Stimulated activated CD4-positive, alpha-beta T cell treated with anti-CD3 and anti-CD28 coated beads, Interleukin-12 subunit alpha, Interleukin-12 subunit beta, amount 100 ng/mL, for 24 hours (primary cell): ENCODE measurements around the gene EBI3.
"Not testable (repeated sequence)": the region's sequence is repeated elsewhere in the genome, so short reads cannot be mapped to it uniquely, and the experiment has no call there.

Source experiments
- DNase-seq, 2 experiments: peaks; one replicate each; pipeline ENCODE4 v3.0.0-alpha.2; 2020; ENCODE audit warnings: low read depth in 2 of 2

The EBI3 gene

DNA sequence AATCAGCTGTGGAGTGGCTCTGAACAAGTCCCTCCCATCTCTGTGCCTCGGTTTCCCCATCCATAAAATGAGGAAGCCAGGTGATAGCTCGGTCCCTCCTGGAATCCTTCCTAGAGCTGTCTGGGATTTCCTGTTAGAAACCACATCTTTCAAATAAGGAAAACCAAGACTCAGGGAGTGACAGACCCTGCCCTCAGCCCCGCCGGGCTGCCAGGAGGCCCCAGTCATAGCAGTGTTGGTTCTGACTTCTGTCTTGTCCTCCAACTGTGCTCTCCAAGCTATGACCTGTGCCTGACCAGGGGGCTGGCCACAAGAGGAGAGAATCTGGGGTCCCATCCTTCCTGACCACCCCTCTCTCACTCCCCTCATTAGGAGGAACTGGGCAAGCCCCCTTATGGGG, 48.7 kb downstream of the EBI3 start:
- DNase-seq: no peak

DNA sequence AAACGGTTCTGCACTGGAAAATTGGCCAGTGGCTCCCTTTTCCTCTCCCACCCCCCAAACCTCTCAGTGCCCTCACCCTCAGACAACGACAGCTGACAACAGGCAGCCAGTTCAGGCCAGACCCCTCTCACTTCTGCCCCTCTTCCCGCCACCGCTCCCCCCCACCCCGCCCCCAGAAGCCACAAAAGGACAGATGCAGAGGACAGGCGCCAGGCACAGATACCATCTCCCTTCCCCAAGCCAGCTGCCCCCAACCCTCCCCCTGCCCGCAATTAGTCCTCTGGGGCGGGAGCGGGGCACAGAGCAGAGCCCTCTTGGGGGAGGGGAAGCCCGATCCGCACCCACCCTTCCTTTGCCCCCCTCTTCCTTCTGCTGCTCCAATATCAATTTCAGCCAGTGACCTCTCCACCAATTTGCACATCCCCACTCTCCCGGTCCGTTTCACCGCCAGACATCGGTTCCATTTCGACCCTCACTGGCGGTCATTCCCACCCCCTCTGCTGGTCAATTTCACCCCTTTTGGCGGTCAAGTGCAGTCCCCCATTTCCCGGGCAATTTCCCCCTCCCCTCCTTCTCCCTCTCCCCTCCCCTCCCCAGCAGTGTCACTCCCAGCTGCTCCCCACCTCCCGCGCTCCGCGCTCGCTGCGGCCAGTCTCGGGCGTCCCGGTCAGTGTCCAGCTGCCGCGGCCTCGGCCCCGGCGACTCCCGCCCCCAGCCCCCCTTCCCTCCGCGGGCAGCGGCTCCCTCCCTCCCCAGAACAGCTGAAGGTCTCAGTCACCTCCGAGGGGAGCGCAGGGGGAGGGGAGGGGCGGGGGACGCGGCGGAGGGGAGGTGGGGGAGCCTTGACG, 49.3 kb downstream of the EBI3 start, which contains the start of gene SHD:
SHD (plus strand) TSS at position 848 of the 848 bp plus-strand sequence. CDS start 798 bp downstream, outside the sequence.
- DNase-seq: no peak

DNA sequence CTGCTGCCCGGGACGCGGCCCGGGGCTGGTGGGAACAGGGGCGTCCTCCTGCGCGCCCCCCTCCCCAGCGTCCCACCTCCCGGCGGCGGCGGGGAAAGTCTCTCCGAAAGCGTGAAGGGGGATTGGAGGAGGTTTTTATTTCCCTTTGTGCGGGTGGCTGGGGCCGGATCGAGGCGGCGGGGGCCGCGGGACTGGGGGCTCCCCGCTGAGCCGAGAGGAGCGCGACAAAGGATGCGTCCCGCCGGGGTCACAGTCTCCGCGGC, 49.9 kb downstream of the EBI3 start:
- DNase-seq: no peak

DNA sequence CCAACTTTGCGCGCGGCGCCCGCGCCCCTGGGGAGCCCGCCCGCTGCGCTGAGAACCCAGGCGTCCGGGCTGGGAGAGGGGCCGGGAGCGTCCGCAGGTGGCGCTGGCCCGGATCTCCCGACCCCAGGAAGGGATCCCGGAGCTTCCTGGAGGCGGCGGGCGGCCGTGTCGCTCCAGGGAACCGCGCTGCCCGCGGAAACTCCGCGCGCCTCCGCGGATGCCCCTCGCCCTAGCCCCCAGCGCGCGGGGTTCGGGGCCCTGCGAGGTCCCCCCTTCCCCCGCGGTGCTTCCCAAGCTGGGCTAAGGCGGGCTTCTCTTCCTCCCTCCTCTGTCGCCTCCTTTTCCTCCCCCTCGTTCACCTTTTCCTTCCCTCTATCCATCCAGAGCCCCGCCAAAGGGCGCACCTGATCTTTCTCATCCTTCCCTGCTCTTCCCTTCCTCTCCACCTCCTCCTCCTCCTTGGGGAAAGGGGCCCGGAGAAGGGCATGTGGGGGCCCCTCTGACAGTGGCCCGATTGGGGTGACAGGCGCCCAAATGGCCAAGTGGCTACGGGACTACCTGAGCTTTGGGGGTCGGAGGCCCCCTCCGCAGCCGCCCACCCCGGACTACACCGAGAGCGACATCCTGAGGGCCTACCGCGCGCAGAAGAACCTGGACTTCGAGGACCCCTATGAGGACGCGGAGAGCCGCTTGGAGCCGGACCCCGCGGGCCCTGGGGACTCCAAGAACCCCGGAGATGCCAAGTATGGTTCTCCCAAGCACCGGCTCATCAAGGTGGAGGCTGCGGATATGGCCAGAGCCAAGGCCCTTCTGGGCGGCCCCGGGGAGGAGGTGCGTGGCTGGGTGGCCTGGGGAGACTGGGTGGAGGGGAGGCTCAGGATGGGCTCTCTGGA, 50.5 kb downstream of the EBI3 start:
- DNase-seq: no peak

DNA sequence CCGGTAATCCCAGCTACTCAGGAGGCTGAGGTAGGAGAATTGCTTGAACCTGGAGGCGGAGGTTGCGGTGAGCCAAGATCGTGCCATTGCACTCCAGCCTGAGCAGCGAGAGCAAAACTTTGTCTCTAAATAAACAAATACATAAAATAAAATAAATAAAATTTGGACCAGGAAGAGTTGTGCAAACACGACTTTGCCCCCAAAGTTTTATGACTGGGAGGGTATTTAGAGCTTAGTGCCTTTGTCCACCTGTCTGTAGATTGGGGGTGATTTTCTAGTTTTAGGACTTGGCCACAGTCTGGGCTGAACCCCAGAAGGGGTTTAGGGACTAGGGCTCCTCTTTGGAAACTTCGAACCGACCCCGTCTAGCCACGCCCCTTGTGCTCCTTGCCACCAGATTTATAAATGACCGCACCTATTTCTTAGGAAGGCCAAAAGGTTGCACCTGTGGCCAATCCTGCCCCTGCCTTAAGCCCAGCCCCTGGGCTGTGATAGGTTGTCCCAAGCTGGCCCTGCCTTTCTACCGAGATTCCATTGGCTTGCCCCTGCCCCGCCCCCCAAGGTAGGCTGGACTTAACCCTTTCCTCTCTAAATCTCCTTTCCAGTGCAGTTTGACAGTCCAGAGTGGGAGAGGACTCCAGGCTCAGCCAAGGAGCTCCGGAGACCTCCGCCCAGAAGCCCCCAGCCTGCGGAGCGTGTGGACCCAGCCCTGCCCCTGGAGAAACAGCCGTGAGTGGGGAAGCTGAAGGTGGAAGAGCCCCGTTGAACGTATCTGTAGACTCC, 55.0 kb downstream of the EBI3 start:
- DNase-seq: no peak

DNA sequence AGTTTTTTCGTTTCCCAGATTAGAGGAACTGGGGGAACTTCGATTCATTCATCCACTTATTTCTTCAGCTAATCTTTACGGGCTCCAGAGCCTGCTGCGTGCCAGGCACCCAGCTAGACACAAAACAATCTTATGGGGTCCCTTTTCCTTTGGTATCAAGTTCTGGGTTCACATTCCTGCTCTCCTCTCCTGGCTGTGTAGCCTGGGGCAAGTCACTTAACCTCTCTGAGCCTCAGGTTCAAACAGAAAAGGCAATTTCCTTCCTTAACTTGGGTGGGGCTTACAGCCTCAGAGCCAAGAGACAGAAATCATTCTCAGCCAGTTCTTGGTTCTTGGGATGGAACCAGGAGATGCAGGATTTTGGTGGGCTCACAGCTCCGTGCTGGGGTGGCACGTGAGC, 55.7 kb downstream of the EBI3 start:
- no peak for DNase-seq

DNA sequence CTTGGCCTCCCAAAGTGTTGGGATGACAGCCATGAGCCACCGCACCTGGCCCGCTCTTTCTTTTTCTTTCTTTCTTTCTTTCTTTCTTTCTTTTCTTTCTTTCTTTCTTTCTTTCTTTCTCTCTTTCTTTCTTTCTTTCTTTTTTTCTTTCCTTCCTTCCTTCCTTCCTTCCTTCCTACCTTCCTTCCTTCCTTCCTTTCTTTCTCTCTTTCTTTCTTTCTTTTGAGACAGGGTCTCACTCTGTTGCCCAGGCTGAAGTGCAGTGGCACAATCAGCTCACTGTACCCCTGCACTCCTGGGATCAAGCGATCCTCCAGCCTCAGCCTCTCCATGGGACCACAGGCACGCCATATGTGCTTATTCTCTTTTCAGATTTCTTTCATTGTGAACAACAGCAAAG, 56.8 kb downstream of the EBI3 start:
- not testable (repeated sequence) for DNase-seq
